GM23338 (cell line): Measurements from ENCODE around the gene WDR44. TPM values are rescaled to one million over a fixed set of nuclear protein-coding genes. Genes with fewer than 3 reads are reported as not detected.

Experiments used
- ATAC-seq: fragments of 200-7000 bp; cut with Tn5 transposase; 3 replicates; pipeline ENCODE4 v1.9.1; 2020
- DNase-seq: peaks from one replicate; pipeline ENCODE4 v3.0.0-alpha.2; 2015; ENCODE audit warnings: low spot score
- H2AFZ ChIP-seq: fragments of 200-600 bp; sonication (generic); 2 replicates; pipeline ENCODE4 v1.8.0; 2016; ENCODE audit warnings: antibody characterized with exemption, mild to moderate bottlenecking, moderate library complexity
- H3F3A ChIP-seq: fragments of 200-600 bp; sonication (generic); replicated peaks from 2 replicates; pipeline ENCODE4 v1.8.0; 2017; ENCODE audit warnings: antibody characterized with exemption, mixed run types, low read depth
- H3K27ac ChIP-seq: fragments of 200-600 bp; sonication (generic); 2 replicates; pipeline ENCODE4 v1.6.1; 2016; ENCODE audit warnings: low read depth
- H3K27me3 ChIP-seq: fragments of 200-600 bp; sonication (generic); 2 replicates; pipeline ENCODE4 v1.8.0; 2016; ENCODE audit warnings: mild to moderate bottlenecking, mixed run types, moderate library complexity; ENCODE audit not compliant: insufficient read depth
- H3K36me3 ChIP-seq: fragments of 200-600 bp; sonication (generic); 2 replicates; pipeline ENCODE4 v1.8.0; 2016; ENCODE audit warnings: mild to moderate bottlenecking; ENCODE audit not compliant: insufficient read depth
- H3K4me1 ChIP-seq: fragments of 200-600 bp; sonication (generic); 2 replicates; pipeline ENCODE4 v1.8.0; 2016; ENCODE audit warnings: mild to moderate bottlenecking, moderate library complexity; ENCODE audit not compliant: insufficient read depth
- H3K4me2 ChIP-seq: fragments of 200-600 bp; sonication (generic); 2 replicates; pipeline ENCODE4 v1.7.1; 2017; ENCODE audit warnings: mixed run types
- H3K4me3 ChIP-seq: fragments of 200-600 bp; sonication (generic); 2 replicates; pipeline ENCODE4 v1.6.1; 2016; ENCODE audit warnings: mixed run types
- H3K79me2 ChIP-seq: fragments of 200-600 bp; sonication (generic); replicated peaks from 2 replicates; pipeline ENCODE4 v1.8.0; 2017; ENCODE audit warnings: mild to moderate bottlenecking; ENCODE audit not compliant: insufficient read depth
- H3K9me2 ChIP-seq: fragments of 200-600 bp; sonication (generic); 2 replicates; pipeline ENCODE4 v1.8.0; 2017; ENCODE audit not compliant: insufficient read depth
- H4K20me1 ChIP-seq: fragments of 200-600 bp; sonication (generic); replicated peaks from 2 replicates; pipeline ENCODE4 v1.8.0; 2017; ENCODE audit warnings: mild to moderate bottlenecking; ENCODE audit not compliant: insufficient read depth
- H3K27ac Mint-ChIP-seq: 2 replicates; pipeline ENCODE4 v1.8.0; 2020; ENCODE audit warnings: inconsistent platforms, mild to moderate bottlenecking, moderate library complexity, mixed read lengths
- H3K27me3 Mint-ChIP-seq: 3 replicates; pipeline ENCODE4 v1.8.0; 2022; ENCODE audit warnings: low read depth, mild to moderate bottlenecking, moderate library complexity, mixed read lengths, inconsistent platforms; ENCODE audit not compliant: insufficient read depth, poor library complexity
- H3K36me3 Mint-ChIP-seq: 3 replicates; pipeline ENCODE4 v1.8.0; 2021; ENCODE audit warnings: low read depth, mild to moderate bottlenecking, inconsistent platforms, moderate library complexity, mixed read lengths
- H3K4me1 Mint-ChIP-seq: 3 replicates; pipeline ENCODE4 v1.8.0; 2020; ENCODE audit warnings: mild to moderate bottlenecking, inconsistent platforms, mixed read lengths
- H3K4me3 Mint-ChIP-seq: 3 replicates; pipeline ENCODE4 v1.8.0; 2021; ENCODE audit warnings: moderate library complexity, mild to moderate bottlenecking, inconsistent platforms, mixed read lengths
- H3K9me3 Mint-ChIP-seq: 3 replicates; pipeline ENCODE4 v1.8.0; 2020; ENCODE audit warnings: moderate library complexity, mild to moderate bottlenecking, inconsistent platforms, mixed read lengths
- CREB1 ChIP-seq: fragments of 250-450 bp; sonication (Bioruptor Pico); IDR thresholded peaks from 2 replicates; pipeline ENCODE4 v1.5.0; 2020; ENCODE audit warnings: low read depth, mild to moderate bottlenecking, moderate library complexity
- CTCF ChIP-seq, 2 experiments: fragments of 200-600 bp in 1 of 2; sonication (generic) in 1 of 2; conservative IDR thresholded peaks; 2 replicates each; pipeline versions ENCODE4 v1.5.1 to v1.6.1; 2016 to 2017; ENCODE audit warnings: antibody characterized with exemption in 2 of 2, low read depth in 2 of 2, mild to moderate bottlenecking in 2 of 2, moderate library complexity in 1 of 2
- EZH2 ChIP-seq: fragments of 200-600 bp; sonication (generic); IDR thresholded peaks from one replicate; pipeline ENCODE4 v1.8.0; 2017; ENCODE audit warnings: antibody characterized with exemption, mild to moderate bottlenecking, low read depth; ENCODE audit not compliant: unreplicated experiment
- EZH2phosphoT487 ChIP-seq: fragments of 200-600 bp; sonication (generic); IDR thresholded peaks from one replicate; pipeline ENCODE4 v1.8.1; 2018; ENCODE audit warnings: antibody characterized with exemption; ENCODE audit not compliant: unreplicated experiment
- JUNB ChIP-seq: IDR thresholded peaks from one replicate; pipeline ENCODE4 v1.6.1; 2016; ENCODE audit warnings: antibody characterized with exemption; ENCODE audit not compliant: unreplicated experiment
- NANOG ChIP-seq: IDR thresholded peaks from 2 replicates; pipeline ENCODE4 v1.6.1; 2016; ENCODE audit warnings: antibody characterized with exemption, borderline replicate concordance
- POLR2AphosphoS5 ChIP-seq: IDR thresholded peaks from 2 replicates; pipeline ENCODE4 v1.6.1; 2016; ENCODE audit warnings: antibody characterized with exemption, low read depth
- REST ChIP-seq: IDR thresholded peaks from one replicate; pipeline ENCODE4 v1.6.1; 2018; ENCODE audit warnings: antibody characterized with exemption; ENCODE audit not compliant: unreplicated experiment
- STAT1 ChIP-seq: IDR thresholded peaks from one replicate; pipeline ENCODE4 v1.6.1; 2016; ENCODE audit warnings: antibody characterized with exemption; ENCODE audit not compliant: unreplicated experiment
- ZNF114 ChIP-seq: fragments of 250-450 bp; sonication (Bioruptor Pico); IDR thresholded peaks from 2 replicates; pipeline ENCODE4 v1.5.0; 2020; ENCODE audit warnings: mild to moderate bottlenecking, moderate library complexity
- ZNF331 ChIP-seq: fragments of 250-450 bp; sonication (Bioruptor Pico); IDR thresholded peaks from 2 replicates; pipeline ENCODE4 v1.5.0; 2020; ENCODE audit warnings: low read depth, mild to moderate bottlenecking, moderate library complexity
- ZNF462 ChIP-seq: fragments of 250-450 bp; sonication (Bioruptor Pico); IDR thresholded peaks from 2 replicates; pipeline ENCODE4 v1.5.0; 2020; ENCODE audit warnings: mild to moderate bottlenecking, moderate library complexity
- polyA plus RNA-seq: library from polyadenylated mRNA; unstranded; fragments of >200 nt; fragmentation: Nextera tagmentation; extraction: Ambion mirVana; gene quantifications from 2 replicates; pipeline ENCODE4 v1.2.1, GENCODE V29; 2016
- total RNA-seq: library from RNA; depleted of rRNA; stranded (reverse); fragments of >200 nt; shearing (Covaris generic); gene quantifications from 2 replicates; pipeline ENCODE4 v1.2.3, GENCODE V29; 2014
- TF ChIP-seq, protein P1 (sequence below): IDR thresholded peaks from 2 replicates; pipeline ENCODE4 v1.6.1; 2016; ENCODE audit warnings: antibody characterized with exemption

WDR44 gene
- total and polyA plus RNA-seq, 2 experiments from 2014 or later = 17.5 to 21.0 TPM

DNA sequence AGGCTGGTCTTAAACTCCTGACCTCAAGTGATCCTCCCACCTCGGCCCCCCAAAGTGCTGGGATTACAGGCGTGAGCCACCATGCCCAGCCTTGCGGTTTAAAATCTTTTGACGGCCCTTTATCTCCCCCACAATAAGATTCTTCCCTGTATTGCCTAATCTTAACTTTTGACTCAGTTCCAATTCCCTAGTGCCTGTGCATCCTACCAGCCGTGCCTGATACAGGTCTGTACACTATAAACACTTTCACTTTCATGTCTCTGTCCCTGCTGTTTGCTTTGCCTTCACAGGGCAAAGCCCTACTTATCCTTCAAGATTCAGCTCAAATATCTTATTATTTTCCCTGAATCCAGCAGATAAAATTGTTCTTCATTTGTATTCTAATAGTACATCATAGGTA lies 74.6 kb downstream of the WDR44 start:
- Histone ChIP-seq H3K9me2 (no peaks in the 10 kb centered on the region), H3K79me2 (no peaks in the 10 kb centered on the region), H2AFZ (no peak overlapping the region), H3K27ac (no peak overlapping the region), H3F3A (no peaks in the 10 kb centered on the region), H3K36me3 (no peaks in the 10 kb centered on the region), H3K4me2 (no peak overlapping the region), H3K4me1 (no peaks in the 10 kb centered on the region), H4K20me1 (no peaks in the 10 kb centered on the region), H3K4me3 (no peak overlapping the region), H3K27me3 (no peaks in the 10 kb centered on the region)
- H3K9me3 Mint-ChIP-seq = no peaks in the 10 kb centered on the region; the same call in 2 of the 3 replicates
- H3K27me3 Mint-ChIP-seq = no peaks in the 10 kb centered on the region
- peaks cover 24% of the 10 kb centered on the region for H3K36me3 Mint-ChIP-seq
- no peak overlapping the region for H3K4me3 Mint-ChIP-seq
- DNase-seq (no peak), ATAC-seq (no peak)
- H3K4me1 Mint-ChIP-seq = peaks cover 26% of the 10 kb centered on the region
- H3K27ac Mint-ChIP-seq = no peak overlapping the region
- TF ChIP-seq EZH2phosphoT487 (no peak), ZNF462 (CRISPR knock-in tag) (no peak), CREB1 (no peak), POLR2AphosphoS5 (no peak), ZNF114 (no peak), JUNB (no peak), EZH2 (no peak), STAT1 (no peak), REST (no peak), CTCF (conservative IDR thresholded peaks at IDR 0.05; ENCODE audit: low read depth in 2 of 2) (no peak), NANOG (no peak), ZNF331 (CRISPR knock-in tag) (no peak)
- TF ChIP-seq, protein P1, sequence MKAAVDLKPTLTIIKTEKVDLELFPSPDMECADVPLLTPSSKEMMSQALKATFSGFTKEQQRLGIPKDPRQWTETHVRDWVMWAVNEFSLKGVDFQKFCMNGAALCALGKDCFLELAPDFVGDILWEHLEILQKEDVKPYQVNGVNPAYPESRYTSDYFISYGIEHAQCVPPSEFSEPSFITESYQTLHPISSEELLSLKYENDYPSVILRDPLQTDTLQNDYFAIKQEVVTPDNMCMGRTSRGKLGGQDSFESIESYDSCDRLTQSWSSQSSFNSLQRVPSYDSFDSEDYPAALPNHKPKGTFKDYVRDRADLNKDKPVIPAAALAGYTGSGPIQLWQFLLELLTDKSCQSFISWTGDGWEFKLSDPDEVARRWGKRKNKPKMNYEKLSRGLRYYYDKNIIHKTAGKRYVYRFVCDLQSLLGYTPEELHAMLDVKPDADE = no peak
